GM12891 (cell line): Measurements from ENCODE around the gene JMJD8.
"Not testable (repeated sequence)": the region's sequence is repeated elsewhere in the genome, so short reads cannot be mapped to it uniquely, and the experiment has no call there.

ENCODE experiments used
- DNase-seq: peaks from one replicate; pipeline ENCODE4 v3.0.0; 2011; ENCODE audit warnings: low spot score; ENCODE audit not compliant: insufficient read length
- FAIRE-seq: peaks from 2 replicates; lab custom pipeline; 2011; peaks lifted over from hg19 to GRCh38; lab: Jason Lieb, UNC
- PAX5 ChIP-seq: IDR thresholded peaks from 2 replicates; pipeline ENCODE4 v1.6.1; 2011; ENCODE audit warnings: low read length, moderate library complexity, mild to moderate bottlenecking; ENCODE audit not compliant: insufficient read depth, severe bottlenecking
- POLR2A ChIP-seq: IDR thresholded peaks from 2 replicates; pipeline ENCODE4 v1.6.1; 2011; ENCODE audit warnings: low read depth, low read length, control low read depth
- POLR2AphosphoS5 ChIP-seq: IDR thresholded peaks from 2 replicates; pipeline ENCODE4 v1.6.1; 2011; ENCODE audit warnings: low read depth, low read length, control low read depth
- POU2F2 ChIP-seq: IDR thresholded peaks from 2 replicates; pipeline ENCODE4 v1.6.1; 2011; ENCODE audit warnings: low read depth, mild to moderate bottlenecking, control low read depth, low read length, moderate library complexity
- SPI1 ChIP-seq: IDR thresholded peaks from 2 replicates; pipeline ENCODE4 v1.6.1; 2011; ENCODE audit warnings: low read depth, low read length, control low read depth
- TAF1 ChIP-seq: IDR thresholded peaks from 2 replicates; pipeline ENCODE4 v1.6.1; 2011; ENCODE audit warnings: low read depth, low read length, control low read depth

The JMJD8 gene

GRCh38 chr16:716768-717325 lies 32.7 kb upstream of the JMJD8 start:
- DNase-seq (no peak), FAIRE-seq (no peak)
- TF ChIP-seq POLR2AphosphoS5 (no peak), PAX5 (no peak), POLR2A (no peak), POU2F2 (no peak), SPI1 (no peak), TAF1 (no peak)

GRCh38 chr16:716200-716568 lies 32.0 kb upstream of the JMJD8 start:
- TF ChIP-seq SPI1 = no peak
- no peak for TF ChIP-seq PAX5
- TF ChIP-seq POU2F2 = no peak
- TF ChIP-seq TAF1 = no peak
- no peak for TF ChIP-seq POLR2A
- DNase-seq = no peak
- no peak for FAIRE-seq

- DNase-seq (no peak), FAIRE-seq (no peak)
- no peak for TF ChIP-seq SPI1
- no peak for TF ChIP-seq PAX5
- no peak for TF ChIP-seq POLR2A
- no peak for TF ChIP-seq TAF1
- no peak for TF ChIP-seq POU2F2
- no peak for TF ChIP-seq POLR2AphosphoS5
Measured at GRCh38 chr16:715477-716199, 31.5 kb upstream of the JMJD8 start.

GRCh38 chr16:714558-715476 lies 30.7 kb upstream of the JMJD8 start, which contains the start of gene METRN:
Gene METRN (plus strand): TSS chr16:715118. CDS start chr16:715290, 172 bp downstream.
- FAIRE-seq = peak; percentile 94
- peak; percentile 96 for DNase-seq
- TF ChIP-seq TAF1 = no peak
- TF ChIP-seq POLR2AphosphoS5 = no peak
- no peak for TF ChIP-seq SPI1
- TF ChIP-seq POLR2A = no peak
- no peak for TF ChIP-seq POU2F2
- TF ChIP-seq PAX5 = no peak

GRCh38 chr16:714079-714478 lies 29.9 kb upstream of the JMJD8 start:
- no peak for DNase-seq
- TF ChIP-seq TAF1 (no peak), POU2F2 (no peak), POLR2AphosphoS5 (no peak), POLR2A (no peak), PAX5 (no peak), SPI1 (no peak)
- no peak for FAIRE-seq

- not testable (repeated sequence) for DNase-seq, FAIRE-seq
Measured at GRCh38 chr16:712740-713250, 28.7 kb upstream of the JMJD8 start.

- TF ChIP-seq TAF1 (no peak), POLR2A (no peak), SPI1 (no peak), POLR2AphosphoS5 (no peak), POU2F2 (no peak), PAX5 (no peak)
- peak; percentile 95 for DNase-seq
- peak; percentile 87 for FAIRE-seq
Measured at GRCh38 chr16:711548-712320, 27.6 kb upstream of the JMJD8 start.

- TF ChIP-seq SPI1 (no peak), PAX5 (no peak), TAF1 (no peak), POLR2A (no peak), POLR2AphosphoS5 (no peak), POU2F2 (no peak)
- DNase-seq = no peak
- FAIRE-seq = no peak
Measured at GRCh38 chr16:711084-711483, 26.9 kb upstream of the JMJD8 start.

GRCh38 chr16:710500-711075 lies 26.5 kb upstream of the JMJD8 start:
- FAIRE-seq = no peak
- DNase-seq = no peak
- no peak for TF ChIP-seq SPI1
- TF ChIP-seq POU2F2 = no peak
- no peak for TF ChIP-seq POLR2AphosphoS5
- no peak for TF ChIP-seq POLR2A
- TF ChIP-seq TAF1 = no peak
